ENCODE results near the gene SGSM1.

The SGSM1 gene

DNA sequence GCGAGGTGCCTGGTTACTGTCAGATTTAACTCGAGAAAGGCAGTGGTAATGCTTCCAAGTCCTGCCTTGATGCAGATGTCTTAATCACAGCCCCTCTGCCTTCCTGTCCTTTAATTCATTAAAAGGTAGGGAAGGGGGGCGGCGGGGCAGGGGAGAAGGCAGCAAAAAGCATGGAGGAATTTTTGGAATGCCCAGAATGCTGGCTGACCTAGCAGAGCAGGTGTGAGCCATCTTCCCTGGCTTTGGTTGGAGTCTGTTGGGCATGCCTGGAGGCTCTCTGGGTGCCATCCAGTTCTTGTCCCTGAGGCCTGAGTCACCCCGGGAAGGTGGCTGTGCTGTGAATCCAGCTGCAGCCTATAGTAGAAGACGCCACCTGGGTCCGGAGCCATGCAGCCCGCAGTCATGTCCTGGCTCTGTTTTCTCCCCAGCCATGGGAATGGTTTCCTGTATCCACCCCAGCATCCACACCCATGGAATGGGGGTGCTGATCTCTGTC, 162.1 kb downstream of the SGSM1 start:
- Mint-ChIP-seq H3K27ac (no peak overlapping the region), H3K27me3 (peaks cover 23% of the 10 kb centered on the region), H3K4me3 (no peak overlapping the region), H3K9me3 (no peaks in the 10 kb centered on the region), H3K36me3 (no peaks in the 10 kb centered on the region), H3K4me1 (peaks cover 2% of the 10 kb centered on the region)
- CTCF ChIA-PET, result no interaction called here
- no peak for DNase-seq

DNA sequence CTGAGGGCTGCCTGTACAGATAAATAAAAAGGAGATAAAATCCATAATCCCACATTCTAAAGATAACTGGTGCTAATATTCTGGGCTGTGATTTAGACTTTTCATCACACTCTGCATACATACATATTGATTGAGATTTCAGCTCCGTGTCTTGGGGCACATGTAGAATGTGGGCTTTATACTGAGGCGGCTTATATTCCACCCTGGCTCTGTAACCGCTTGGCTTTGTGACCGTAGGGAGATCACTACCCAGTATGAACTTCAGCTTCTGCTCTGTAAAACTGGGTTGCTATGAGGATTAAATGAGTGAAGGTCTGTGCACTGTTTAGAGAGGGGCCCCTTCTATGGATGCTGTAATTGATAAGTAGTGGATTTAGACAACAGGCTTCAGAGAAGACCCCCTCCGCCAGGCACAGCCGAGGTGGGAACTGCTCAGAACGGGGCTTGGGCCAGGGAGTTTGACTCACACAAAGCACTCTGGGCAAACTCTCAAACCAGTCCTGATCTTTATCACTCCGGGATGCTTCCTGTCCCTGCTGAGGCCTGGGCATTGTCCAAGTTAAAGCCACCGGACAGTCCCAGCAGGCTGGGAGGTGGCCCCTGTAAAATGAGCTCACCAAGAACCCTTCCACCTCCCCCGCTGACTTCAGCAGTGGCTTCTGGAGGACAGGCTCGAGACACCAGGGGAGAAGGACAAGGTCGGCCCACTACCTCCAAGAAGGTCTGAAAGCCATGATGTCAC, 163.7 kb downstream of the SGSM1 start:
- no peak for DNase-seq
- Mint-ChIP-seq H3K27me3 (peaks cover 22% of the 10 kb centered on the region), H3K27ac (no peak overlapping the region), H3K9me3 (no peaks in the 10 kb centered on the region), H3K4me3 (no peak overlapping the region), H3K4me1 (no peaks in the 10 kb centered on the region), H3K36me3 (no peaks in the 10 kb centered on the region)
- CTCF ChIA-PET, result interaction anchor here (1.0 kb wide), 1 partner anchor 79 kb away, joined by 3 read pairs; no protein-coding TSS in a partner anchor

DNA sequence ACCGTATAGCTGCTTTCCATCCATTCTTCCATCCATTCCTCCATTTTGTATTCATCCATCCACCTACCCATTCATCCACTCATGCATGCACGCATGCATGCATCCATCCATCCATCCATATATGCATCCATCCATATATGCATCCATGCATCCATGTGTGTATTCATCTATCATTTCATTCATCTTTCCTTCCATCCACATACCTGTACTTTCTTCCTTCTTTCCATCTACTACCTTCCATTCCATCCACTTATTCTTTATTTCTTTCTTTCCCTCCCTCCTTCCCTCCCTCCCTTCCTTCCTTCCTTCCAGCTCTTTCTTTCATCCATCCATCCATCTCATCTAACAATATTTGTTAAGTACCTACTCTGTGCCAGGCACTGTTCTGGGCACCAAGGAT, 166.4 kb downstream of the SGSM1 start:
- Mint-ChIP-seq H3K36me3 (no peaks in the 10 kb centered on the region), H3K4me1 (no peaks in the 10 kb centered on the region), H3K27ac (no peak overlapping the region), H3K4me3 (no peak overlapping the region), H3K27me3 (peaks cover 34% of the 10 kb centered on the region), H3K9me3 (no peaks in the 10 kb centered on the region)
- DNase-seq, result no peak
- CTCF ChIA-PET, result no interaction called here

DNA sequence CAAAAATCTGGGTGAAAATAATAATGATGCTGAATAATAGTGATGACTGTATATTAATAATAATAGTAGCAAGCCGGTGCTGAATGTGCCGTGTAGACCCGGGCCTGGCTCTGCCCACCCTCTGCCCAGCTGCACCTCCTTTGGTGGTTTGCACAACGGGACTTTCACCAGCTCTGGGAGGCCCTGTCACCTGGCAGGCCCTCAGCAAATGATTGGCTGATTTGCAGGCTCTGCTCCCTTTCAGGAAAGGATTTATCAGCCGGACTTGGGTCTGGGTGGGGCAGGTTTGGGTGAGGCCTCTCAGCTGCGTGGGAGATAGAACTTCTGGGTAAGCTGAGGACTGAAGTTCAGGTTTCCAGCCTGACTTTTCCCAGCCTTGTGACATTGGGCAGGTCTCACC, 167.9 kb downstream of the SGSM1 start:
- H3K4me1 Mint-ChIP-seq, result no peaks in the 10 kb centered on the region
- no peak overlapping the region for H3K4me3 Mint-ChIP-seq
- no peak overlapping the region for H3K27ac Mint-ChIP-seq
- CTCF ChIA-PET, result interaction anchor here (1.9 kb wide), 1 partner anchor 75 kb away, joined by 6 read pairs; no protein-coding TSS in a partner anchor
- H3K27me3 Mint-ChIP-seq, result peaks cover 34% of the 10 kb centered on the region
- no peaks in the 10 kb centered on the region for H3K36me3 Mint-ChIP-seq
- DNase-seq, result no peak
- no peaks in the 10 kb centered on the region for H3K9me3 Mint-ChIP-seq

DNA sequence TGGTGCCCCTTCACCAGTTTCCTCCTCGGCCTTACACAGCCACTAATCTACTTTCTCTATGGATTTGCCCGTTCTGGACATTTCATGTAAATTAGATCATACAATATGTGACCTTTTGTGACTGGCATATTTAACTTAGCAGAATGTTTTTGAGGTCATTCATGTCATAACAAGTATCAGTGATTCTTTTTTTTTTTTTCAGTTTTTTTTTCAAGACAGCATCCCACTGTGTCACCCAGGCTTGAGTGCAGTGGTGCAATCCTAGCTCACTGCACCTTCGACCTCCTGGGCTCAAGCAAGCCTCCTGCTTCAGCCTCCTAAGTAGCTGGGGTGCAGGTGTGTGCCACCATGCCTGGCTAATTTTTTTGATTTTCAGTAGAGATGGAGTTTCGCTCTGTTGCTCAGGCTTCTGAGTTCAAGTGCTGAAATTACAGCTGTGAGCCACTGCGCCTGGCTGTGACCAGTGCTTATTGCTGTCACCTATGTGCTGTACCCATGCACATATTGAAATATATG, 169.2 kb downstream of the SGSM1 start:
- Mint-ChIP-seq H3K36me3 (no peaks in the 10 kb centered on the region), H3K4me1 (no peaks in the 10 kb centered on the region), H3K27ac (no peak overlapping the region), H3K4me3 (no peak overlapping the region), H3K27me3 (peaks cover 31% of the 10 kb centered on the region), H3K9me3 (no peaks in the 10 kb centered on the region)
- no peak for DNase-seq
- CTCF ChIA-PET, result interaction anchor here (1.9 kb wide), 1 partner anchor 74 kb away, joined by 6 read pairs; no protein-coding TSS in a partner anchor

DNA sequence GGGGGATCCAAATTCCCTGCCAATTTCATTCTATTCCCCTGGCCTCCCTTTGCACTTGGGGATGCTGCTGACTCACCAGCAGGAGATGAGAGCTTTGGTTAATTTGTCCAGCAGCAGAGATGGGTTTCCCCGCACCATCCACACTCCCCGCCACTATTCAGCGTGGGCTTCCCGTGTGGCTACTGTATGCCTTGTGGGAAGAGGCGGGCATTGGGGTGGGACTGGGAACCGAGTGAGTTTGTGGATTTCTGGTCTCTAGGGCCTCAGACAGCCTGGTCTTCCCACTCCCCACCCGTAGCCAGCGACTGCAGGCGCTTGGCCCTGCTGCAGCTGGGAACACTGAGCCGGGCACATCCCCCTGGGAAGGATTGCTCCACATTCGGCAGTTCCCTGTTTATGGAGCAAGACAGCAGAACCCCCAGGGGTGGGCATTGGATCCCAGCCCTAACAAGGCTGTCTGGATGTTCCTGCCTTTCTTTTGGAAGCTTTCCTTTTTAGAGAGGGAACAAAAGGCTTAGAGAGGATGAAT, 169.9 kb downstream of the SGSM1 start:
- CTCF ChIA-PET, result no interaction called here
- Mint-ChIP-seq H3K27ac (no peak overlapping the region), H3K4me1 (no peaks in the 10 kb centered on the region), H3K4me3 (no peak overlapping the region), H3K27me3 (peaks cover 31% of the 10 kb centered on the region), H3K9me3 (no peaks in the 10 kb centered on the region), H3K36me3 (no peaks in the 10 kb centered on the region)
- DNase-seq, result no peak

DNA sequence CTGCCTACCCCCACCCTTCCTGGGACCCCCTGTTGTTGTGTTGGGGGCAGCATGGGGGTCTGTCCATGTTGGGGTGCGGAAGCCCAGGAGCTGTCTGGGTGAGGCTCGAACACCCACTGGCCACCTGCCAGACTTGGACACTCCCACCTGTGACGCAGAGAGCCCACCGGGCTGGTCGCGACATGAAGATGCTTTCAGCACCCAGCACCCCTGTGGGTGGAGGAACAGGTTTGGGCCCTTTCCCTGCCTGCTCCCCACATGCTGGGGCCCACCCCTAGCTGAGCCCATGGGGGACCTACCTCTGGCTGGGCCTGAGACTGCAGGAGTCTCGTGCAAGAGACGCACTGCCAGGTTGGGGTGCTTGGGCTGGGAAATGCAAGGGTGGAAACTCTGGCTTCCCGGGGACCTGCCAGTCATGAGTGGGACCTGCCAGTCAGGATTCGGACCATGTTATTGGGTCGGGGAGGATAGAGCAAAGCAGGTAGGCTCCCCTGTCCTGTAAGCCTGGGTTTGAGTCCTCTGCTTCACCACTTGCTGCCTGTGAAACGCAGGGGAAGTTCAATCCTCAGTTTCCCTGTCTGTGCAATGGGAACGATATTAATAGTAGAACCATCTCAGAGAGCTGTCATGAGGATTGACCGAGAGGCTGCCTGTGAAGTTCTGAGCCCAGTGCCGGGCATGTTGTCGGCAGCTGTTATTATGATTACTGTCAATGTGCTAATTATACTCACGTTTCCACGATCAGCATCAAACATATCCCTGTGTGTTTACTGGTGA, 170.6 kb downstream of the SGSM1 start:
- Mint-ChIP-seq H3K27ac (no peak overlapping the region), H3K4me1 (no peaks in the 10 kb centered on the region), H3K9me3 (no peaks in the 10 kb centered on the region), H3K36me3 (no peaks in the 10 kb centered on the region), H3K27me3 (peaks cover 33% of the 10 kb centered on the region), H3K4me3 (no peak overlapping the region)
- CTCF ChIA-PET, result no interaction called here
- no peak for DNase-seq

Data from activated naive CD4-positive, alpha-beta T cell treated with anti-CD3 and anti-CD28 coated beads, Interleukin-2, amount 10 ng/mL, durations not matched to agents 7 days and 5 days (primary cell).